ENCODE measurements around the gene TMC7. TPM values are rescaled to one million over a fixed set of nuclear protein-coding genes. Genes with fewer than 3 reads are reported as not detected.

The TMC7 gene
- total and polyA plus RNA-seq, 2 experiments from 2014 or later = 1.7 to 2.4 TPM

- no peak for TF ChIP-seq ZNF462 (CRISPR knock-in tag; IDR thresholded peaks at IDR 0.05)
- no peak for TF ChIP-seq NANOG (IDR thresholded peaks at IDR 0.05; ENCODE audit: borderline replicate concordance)
- TF ChIP-seq EZH2phosphoT487 (IDR thresholded peaks at IDR 0.05; ENCODE audit: unreplicated experiment) = no peak
Observed at GRCh38 chr16:19027416-19027815, 43.7 kb downstream of the TMC7 start (continued).

GRCh38 chr16:19029980-19030379 is 46.2 kb downstream of the TMC7 start:
- no peaks in the 10 kb centered on the region for H3K27me3 Mint-ChIP-seq (ENCODE audit: insufficient read depth, low read depth, poor library complexity)

More at GRCh38 chr16:19029980-19030379, 46.2 kb downstream of the TMC7 start:
- H3K36me3 ChIP-seq (ENCODE audit: insufficient read depth) = no peaks in the 10 kb centered on the region
- Mint-ChIP-seq H3K4me3 (no peak overlapping the region), H3K4me1 (no peaks in the 10 kb centered on the region), H3K36me3 (ENCODE audit: low read depth) (peaks cover 4% of the 10 kb centered on the region; the same call in 2 of the 3 replicates), H3K27ac (no peak overlapping the region), H3K9me3 (peaks cover 5% of the 10 kb centered on the region; the same call in 2 of the 3 replicates)
- no peaks in the 10 kb centered on the region for H3K9me2 ChIP-seq (ENCODE audit: insufficient read depth)
- H3K79me2 ChIP-seq (replicated peaks; ENCODE audit: insufficient read depth) = no peaks in the 10 kb centered on the region
- no peak overlapping the region for H3K4me3 ChIP-seq
- H3K4me1 ChIP-seq (ENCODE audit: insufficient read depth) = no peaks in the 10 kb centered on the region
- TF ChIP-seq ZNF331 (CRISPR knock-in tag; IDR thresholded peaks at IDR 0.05; ENCODE audit: low read depth) (no peak), ZNF462 (CRISPR knock-in tag; IDR thresholded peaks at IDR 0.05) (no peak), JUNB (IDR thresholded peaks at IDR 0.05; ENCODE audit: unreplicated experiment) (no peak), CREB1 (CRISPR knock-in tag; IDR thresholded peaks at IDR 0.05; ENCODE audit: low read depth) (no peak)
- no peaks in the 10 kb centered on the region for H4K20me1 ChIP-seq (replicated peaks; ENCODE audit: insufficient read depth)
- ATAC-seq (no peak), DNase-seq (ENCODE audit: low spot score) (no peak)
- no peak overlapping the region for H3K4me2 ChIP-seq
- no peaks in the 10 kb centered on the region for H3K27me3 ChIP-seq (ENCODE audit: insufficient read depth)
- H3K27ac ChIP-seq (ENCODE audit: low read depth) = no peak overlapping the region
- H3F3A ChIP-seq (replicated peaks; ENCODE audit: low read depth) = no peaks in the 10 kb centered on the region
- H2AFZ ChIP-seq = no peak overlapping the region

Data from GM23338 (cell line).